Liver (tissue), 3 donors: Measurements from ENCODE around the gene SLC2A4.

Source experiments
- EGR1 ChIP-seq, 2 donors: IDR thresholded peaks; 2 replicates each; pipeline ENCODE4 v1.6.1; 2016 to 2018; ENCODE audit warnings: antibody characterized with exemption in 2 of 2, low read depth in 2 of 2
- RAD21 ChIP-seq, 2 donors: IDR thresholded peaks; 2 replicates each; pipeline ENCODE4 v1.6.1; 2016; ENCODE audit warnings: antibody characterized with exemption in 2 of 2, mild to moderate bottlenecking in 2 of 2
- SP1 ChIP-seq: IDR thresholded peaks from 2 replicates; pipeline ENCODE4 v1.6.1; 2018; ENCODE audit warnings: antibody characterized with exemption, mild to moderate bottlenecking
- TAF1 ChIP-seq: conservative IDR thresholded peaks from 2 replicates; pipeline ENCODE4 v1.6.1; 2016; ENCODE audit warnings: antibody characterized with exemption, mild to moderate bottlenecking
- YY1 ChIP-seq: IDR thresholded peaks from 2 replicates; pipeline ENCODE4 v1.6.1; 2016; ENCODE audit warnings: antibody characterized with exemption, mild to moderate bottlenecking
- TF ChIP-seq, protein P1 (sequence below): IDR thresholded peaks from 2 replicates; pipeline ENCODE4 v1.6.1; 2016; ENCODE audit warnings: antibody characterized with exemption
- TF ChIP-seq, protein P2 (sequence below): fragments of 150-350 bp; IDR thresholded peaks from 2 replicates; pipeline ENCODE4 v1.5.1; 2017; ENCODE audit warnings: improper control_type of control experiment, low read depth, low read length; ENCODE audit not compliant: missing input control
- TF ChIP-seq, protein P3 (sequence below): IDR thresholded peaks from 2 replicates; pipeline ENCODE4 v1.6.1; 2016; ENCODE audit warnings: antibody characterized with exemption
- TF ChIP-seq, protein P4 (sequence below): IDR thresholded peaks from 2 replicates; pipeline ENCODE4 v1.6.1; 2016; ENCODE audit warnings: antibody characterized with exemption
- TF ChIP-seq, protein P5 (sequence below): IDR thresholded peaks from 2 replicates; pipeline ENCODE4 v1.6.1; 2016; ENCODE audit warnings: antibody characterized with exemption, mild to moderate bottlenecking
- donor health status: healthy.
- donor health status: healthy.

DNA sequence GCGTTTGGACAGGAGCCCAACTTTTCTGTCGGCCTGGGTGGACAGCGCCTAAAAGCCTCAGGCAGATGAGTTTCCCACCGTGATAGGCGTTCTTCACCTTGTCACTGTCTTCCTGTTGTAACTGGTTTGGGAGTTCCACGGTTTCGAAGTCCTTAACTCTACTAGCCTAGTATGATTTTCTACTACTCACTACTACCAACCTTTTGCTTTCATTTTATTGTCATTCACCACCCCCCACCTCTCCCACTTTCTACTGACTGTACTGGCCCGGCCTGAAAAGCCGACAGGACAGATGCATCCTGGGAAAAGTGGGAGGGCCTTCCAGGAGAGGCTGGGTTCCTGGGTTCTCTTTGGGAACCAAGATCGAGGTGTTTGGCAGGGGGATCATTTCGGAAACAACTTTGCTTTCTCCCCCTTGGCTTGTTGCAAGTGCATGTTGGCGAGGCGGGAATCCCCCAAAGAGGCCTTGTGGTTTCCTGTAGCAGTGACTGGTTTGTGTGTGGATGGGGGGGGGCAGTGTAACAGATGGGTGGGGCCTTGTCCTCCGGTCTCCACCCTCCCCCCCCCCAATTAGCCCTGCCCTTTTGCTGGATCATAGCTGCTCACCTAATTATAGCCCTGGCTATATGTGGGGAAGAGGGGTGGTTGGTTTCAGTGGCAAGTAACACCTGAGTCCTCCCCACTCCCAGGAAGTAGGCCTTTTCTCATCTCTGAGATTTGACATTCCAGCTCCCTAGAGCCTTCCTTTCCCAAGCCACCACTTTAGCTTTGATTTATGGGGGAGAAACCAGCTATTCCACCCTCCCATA is 27.3 kb downstream of the SLC2A4 start:
- TF ChIP-seq, protein P1, sequence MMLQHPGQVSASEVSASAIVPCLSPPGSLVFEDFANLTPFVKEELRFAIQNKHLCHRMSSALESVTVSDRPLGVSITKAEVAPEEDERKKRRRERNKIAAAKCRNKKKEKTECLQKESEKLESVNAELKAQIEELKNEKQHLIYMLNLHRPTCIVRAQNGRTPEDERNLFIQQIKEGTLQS, result no peak
- TF ChIP-seq, protein P2, sequence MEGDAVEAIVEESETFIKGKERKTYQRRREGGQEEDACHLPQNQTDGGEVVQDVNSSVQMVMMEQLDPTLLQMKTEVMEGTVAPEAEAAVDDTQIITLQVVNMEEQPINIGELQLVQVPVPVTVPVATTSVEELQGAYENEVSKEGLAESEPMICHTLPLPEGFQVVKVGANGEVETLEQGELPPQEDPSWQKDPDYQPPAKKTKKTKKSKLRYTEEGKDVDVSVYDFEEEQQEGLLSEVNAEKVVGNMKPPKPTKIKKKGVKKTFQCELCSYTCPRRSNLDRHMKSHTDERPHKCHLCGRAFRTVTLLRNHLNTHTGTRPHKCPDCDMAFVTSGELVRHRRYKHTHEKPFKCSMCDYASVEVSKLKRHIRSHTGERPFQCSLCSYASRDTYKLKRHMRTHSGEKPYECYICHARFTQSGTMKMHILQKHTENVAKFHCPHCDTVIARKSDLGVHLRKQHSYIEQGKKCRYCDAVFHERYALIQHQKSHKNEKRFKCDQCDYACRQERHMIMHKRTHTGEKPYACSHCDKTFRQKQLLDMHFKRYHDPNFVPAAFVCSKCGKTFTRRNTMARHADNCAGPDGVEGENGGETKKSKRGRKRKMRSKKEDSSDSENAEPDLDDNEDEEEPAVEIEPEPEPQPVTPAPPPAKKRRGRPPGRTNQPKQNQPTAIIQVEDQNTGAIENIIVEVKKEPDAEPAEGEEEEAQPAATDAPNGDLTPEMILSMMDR, result no peak
- TF ChIP-seq, protein P3, sequence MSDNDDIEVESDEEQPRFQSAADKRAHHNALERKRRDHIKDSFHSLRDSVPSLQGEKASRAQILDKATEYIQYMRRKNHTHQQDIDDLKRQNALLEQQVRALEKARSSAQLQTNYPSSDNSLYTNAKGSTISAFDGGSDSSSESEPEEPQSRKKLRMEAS, result no peak
- TF ChIP-seq RAD21 (IDR thresholded peaks at IDR 0.05) (no peak), TAF1 (no peak), SP1 (peak; percentile 53), EGR1 (IDR thresholded peaks at IDR 0.05; ENCODE audit: low read depth in 2 of 2) (no peak), YY1 (peak; percentile 57)
- TF ChIP-seq, protein P4, sequence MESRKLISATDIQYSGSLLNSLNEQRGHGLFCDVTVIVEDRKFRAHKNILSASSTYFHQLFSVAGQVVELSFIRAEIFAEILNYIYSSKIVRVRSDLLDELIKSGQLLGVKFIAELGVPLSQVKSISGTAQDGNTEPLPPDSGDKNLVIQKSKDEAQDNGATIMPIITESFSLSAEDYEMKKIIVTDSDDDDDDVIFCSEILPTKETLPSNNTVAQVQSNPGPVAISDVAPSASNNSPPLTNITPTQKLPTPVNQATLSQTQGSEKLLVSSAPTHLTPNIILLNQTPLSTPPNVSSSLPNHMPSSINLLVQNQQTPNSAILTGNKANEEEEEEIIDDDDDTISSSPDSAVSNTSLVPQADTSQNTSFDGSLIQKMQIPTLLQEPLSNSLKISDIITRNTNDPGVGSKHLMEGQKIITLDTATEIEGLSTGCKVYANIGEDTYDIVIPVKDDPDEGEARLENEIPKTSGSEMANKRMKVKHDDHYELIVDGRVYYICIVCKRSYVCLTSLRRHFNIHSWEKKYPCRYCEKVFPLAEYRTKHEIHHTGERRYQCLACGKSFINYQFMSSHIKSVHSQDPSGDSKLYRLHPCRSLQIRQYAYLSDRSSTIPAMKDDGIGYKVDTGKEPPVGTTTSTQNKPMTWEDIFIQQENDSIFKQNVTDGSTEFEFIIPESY, result peak; percentile 27
- TF ChIP-seq, protein P5, sequence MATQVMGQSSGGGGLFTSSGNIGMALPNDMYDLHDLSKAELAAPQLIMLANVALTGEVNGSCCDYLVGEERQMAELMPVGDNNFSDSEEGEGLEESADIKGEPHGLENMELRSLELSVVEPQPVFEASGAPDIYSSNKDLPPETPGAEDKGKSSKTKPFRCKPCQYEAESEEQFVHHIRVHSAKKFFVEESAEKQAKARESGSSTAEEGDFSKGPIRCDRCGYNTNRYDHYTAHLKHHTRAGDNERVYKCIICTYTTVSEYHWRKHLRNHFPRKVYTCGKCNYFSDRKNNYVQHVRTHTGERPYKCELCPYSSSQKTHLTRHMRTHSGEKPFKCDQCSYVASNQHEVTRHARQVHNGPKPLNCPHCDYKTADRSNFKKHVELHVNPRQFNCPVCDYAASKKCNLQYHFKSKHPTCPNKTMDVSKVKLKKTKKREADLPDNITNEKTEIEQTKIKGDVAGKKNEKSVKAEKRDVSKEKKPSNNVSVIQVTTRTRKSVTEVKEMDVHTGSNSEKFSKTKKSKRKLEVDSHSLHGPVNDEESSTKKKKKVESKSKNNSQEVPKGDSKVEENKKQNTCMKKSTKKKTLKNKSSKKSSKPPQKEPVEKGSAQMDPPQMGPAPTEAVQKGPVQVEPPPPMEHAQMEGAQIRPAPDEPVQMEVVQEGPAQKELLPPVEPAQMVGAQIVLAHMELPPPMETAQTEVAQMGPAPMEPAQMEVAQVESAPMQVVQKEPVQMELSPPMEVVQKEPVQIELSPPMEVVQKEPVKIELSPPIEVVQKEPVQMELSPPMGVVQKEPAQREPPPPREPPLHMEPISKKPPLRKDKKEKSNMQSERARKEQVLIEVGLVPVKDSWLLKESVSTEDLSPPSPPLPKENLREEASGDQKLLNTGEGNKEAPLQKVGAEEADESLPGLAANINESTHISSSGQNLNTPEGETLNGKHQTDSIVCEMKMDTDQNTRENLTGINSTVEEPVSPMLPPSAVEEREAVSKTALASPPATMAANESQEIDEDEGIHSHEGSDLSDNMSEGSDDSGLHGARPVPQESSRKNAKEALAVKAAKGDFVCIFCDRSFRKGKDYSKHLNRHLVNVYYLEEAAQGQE, result peak; percentile 85
